GM23338 (cell line): ENCODE results near the gene DCUN1D2. TPM values are rescaled to one million over a fixed set of nuclear protein-coding genes. Genes with fewer than 3 reads are reported as not detected.

Experiments used
- ATAC-seq: fragments of 200-7000 bp; cut with Tn5 transposase; 3 replicates; pipeline ENCODE4 v1.9.1; 2020
- DNase-seq: peaks from one replicate; pipeline ENCODE4 v3.0.0-alpha.2; 2015; ENCODE audit warnings: low spot score
- H2AFZ ChIP-seq: fragments of 200-600 bp; sonication (generic); 2 replicates; pipeline ENCODE4 v1.8.0; 2016; ENCODE audit warnings: antibody characterized with exemption, mild to moderate bottlenecking, moderate library complexity
- H3F3A ChIP-seq: fragments of 200-600 bp; sonication (generic); replicated peaks from 2 replicates; pipeline ENCODE4 v1.8.0; 2017; ENCODE audit warnings: antibody characterized with exemption, mixed run types, low read depth
- H3K27ac ChIP-seq: fragments of 200-600 bp; sonication (generic); 2 replicates; pipeline ENCODE4 v1.6.1; 2016; ENCODE audit warnings: low read depth
- H3K27me3 ChIP-seq: fragments of 200-600 bp; sonication (generic); 2 replicates; pipeline ENCODE4 v1.8.0; 2016; ENCODE audit warnings: mild to moderate bottlenecking, mixed run types, moderate library complexity; ENCODE audit not compliant: insufficient read depth
- H3K36me3 ChIP-seq: fragments of 200-600 bp; sonication (generic); 2 replicates; pipeline ENCODE4 v1.8.0; 2016; ENCODE audit warnings: mild to moderate bottlenecking; ENCODE audit not compliant: insufficient read depth
- H3K4me1 ChIP-seq: fragments of 200-600 bp; sonication (generic); 2 replicates; pipeline ENCODE4 v1.8.0; 2016; ENCODE audit warnings: mild to moderate bottlenecking, moderate library complexity; ENCODE audit not compliant: insufficient read depth
- H3K4me2 ChIP-seq: fragments of 200-600 bp; sonication (generic); 2 replicates; pipeline ENCODE4 v1.7.1; 2017; ENCODE audit warnings: mixed run types
- H3K4me3 ChIP-seq: fragments of 200-600 bp; sonication (generic); 2 replicates; pipeline ENCODE4 v1.6.1; 2016; ENCODE audit warnings: mixed run types
- H3K79me2 ChIP-seq: fragments of 200-600 bp; sonication (generic); replicated peaks from 2 replicates; pipeline ENCODE4 v1.8.0; 2017; ENCODE audit warnings: mild to moderate bottlenecking; ENCODE audit not compliant: insufficient read depth
- H3K9me2 ChIP-seq: fragments of 200-600 bp; sonication (generic); 2 replicates; pipeline ENCODE4 v1.8.0; 2017; ENCODE audit not compliant: insufficient read depth
- H4K20me1 ChIP-seq: fragments of 200-600 bp; sonication (generic); replicated peaks from 2 replicates; pipeline ENCODE4 v1.8.0; 2017; ENCODE audit warnings: mild to moderate bottlenecking; ENCODE audit not compliant: insufficient read depth
- H3K27ac Mint-ChIP-seq: 2 replicates; pipeline ENCODE4 v1.8.0; 2020; ENCODE audit warnings: inconsistent platforms, mild to moderate bottlenecking, moderate library complexity, mixed read lengths
- H3K27me3 Mint-ChIP-seq: 3 replicates; pipeline ENCODE4 v1.8.0; 2022; ENCODE audit warnings: low read depth, mild to moderate bottlenecking, moderate library complexity, mixed read lengths, inconsistent platforms; ENCODE audit not compliant: insufficient read depth, poor library complexity
- H3K36me3 Mint-ChIP-seq: 3 replicates; pipeline ENCODE4 v1.8.0; 2021; ENCODE audit warnings: low read depth, mild to moderate bottlenecking, inconsistent platforms, moderate library complexity, mixed read lengths
- H3K4me1 Mint-ChIP-seq: 3 replicates; pipeline ENCODE4 v1.8.0; 2020; ENCODE audit warnings: mild to moderate bottlenecking, inconsistent platforms, mixed read lengths
- H3K4me3 Mint-ChIP-seq: 3 replicates; pipeline ENCODE4 v1.8.0; 2021; ENCODE audit warnings: moderate library complexity, mild to moderate bottlenecking, inconsistent platforms, mixed read lengths
- H3K9me3 Mint-ChIP-seq: 3 replicates; pipeline ENCODE4 v1.8.0; 2020; ENCODE audit warnings: moderate library complexity, mild to moderate bottlenecking, inconsistent platforms, mixed read lengths
- CTCF ChIP-seq, 2 experiments: fragments of 200-600 bp in 1 of 2; sonication (generic) in 1 of 2; conservative IDR thresholded peaks; 2 replicates each; pipeline versions ENCODE4 v1.5.1 to v1.6.1; 2016 to 2017; ENCODE audit warnings: antibody characterized with exemption in 2 of 2, low read depth in 2 of 2, mild to moderate bottlenecking in 2 of 2, moderate library complexity in 1 of 2
- EZH2 ChIP-seq: fragments of 200-600 bp; sonication (generic); IDR thresholded peaks from one replicate; pipeline ENCODE4 v1.8.0; 2017; ENCODE audit warnings: antibody characterized with exemption, mild to moderate bottlenecking, low read depth; ENCODE audit not compliant: unreplicated experiment
- EZH2phosphoT487 ChIP-seq: fragments of 200-600 bp; sonication (generic); IDR thresholded peaks from one replicate; pipeline ENCODE4 v1.8.1; 2018; ENCODE audit warnings: antibody characterized with exemption; ENCODE audit not compliant: unreplicated experiment
- JUNB ChIP-seq: IDR thresholded peaks from one replicate; pipeline ENCODE4 v1.6.1; 2016; ENCODE audit warnings: antibody characterized with exemption; ENCODE audit not compliant: unreplicated experiment
- NANOG ChIP-seq: IDR thresholded peaks from 2 replicates; pipeline ENCODE4 v1.6.1; 2016; ENCODE audit warnings: antibody characterized with exemption, borderline replicate concordance
- REST ChIP-seq: IDR thresholded peaks from one replicate; pipeline ENCODE4 v1.6.1; 2018; ENCODE audit warnings: antibody characterized with exemption; ENCODE audit not compliant: unreplicated experiment
- STAT1 ChIP-seq: IDR thresholded peaks from one replicate; pipeline ENCODE4 v1.6.1; 2016; ENCODE audit warnings: antibody characterized with exemption; ENCODE audit not compliant: unreplicated experiment
- ZNF114 ChIP-seq: fragments of 250-450 bp; sonication (Bioruptor Pico); IDR thresholded peaks from 2 replicates; pipeline ENCODE4 v1.5.0; 2020; ENCODE audit warnings: mild to moderate bottlenecking, moderate library complexity
- ZNF462 ChIP-seq: fragments of 250-450 bp; sonication (Bioruptor Pico); IDR thresholded peaks from 2 replicates; pipeline ENCODE4 v1.5.0; 2020; ENCODE audit warnings: mild to moderate bottlenecking, moderate library complexity
- polyA plus RNA-seq: library from polyadenylated mRNA; unstranded; fragments of >200 nt; fragmentation: Nextera tagmentation; extraction: Ambion mirVana; gene quantifications from 2 replicates; pipeline ENCODE4 v1.2.1, GENCODE V29; 2016
- total RNA-seq: library from RNA; depleted of rRNA; stranded (reverse); fragments of >200 nt; shearing (Covaris generic); gene quantifications from 2 replicates; pipeline ENCODE4 v1.2.3, GENCODE V29; 2014

The DCUN1D2 gene
- total and polyA plus RNA-seq, 2 experiments from 2014 or later = 12.3 to 38.0 TPM

GRCh38 chr13:113423520-113424163 lies 66.9 kb downstream of the DCUN1D2 start:
- Mint-ChIP-seq H3K4me1 (peaks cover 6% of the 10 kb centered on the region; the same call in 2 of the 3 replicates), H3K36me3 (no peaks in the 10 kb centered on the region), H3K9me3 (no peaks in the 10 kb centered on the region), H3K27ac (no peak overlapping the region), H3K27me3 (peaks cover 15% of the 10 kb centered on the region), H3K4me3 (no peak overlapping the region)
- Histone ChIP-seq H3K27ac (no peak overlapping the region), H3K4me2 (no peak overlapping the region), H3F3A (0 out of 2 replicates have a peak, but pooled peaks cover 6% of the 10 kb centered on the region), H4K20me1 (no peaks in the 10 kb centered on the region), H3K27me3 (no peaks in the 10 kb centered on the region), H3K79me2 (no peaks in the 10 kb centered on the region), H2AFZ (no peak overlapping the region), H3K4me1 (no peaks in the 10 kb centered on the region), H3K9me2 (no peaks in the 10 kb centered on the region), H3K4me3 (no peak overlapping the region), H3K36me3 (no peaks in the 10 kb centered on the region)
- ATAC-seq (no peak), DNase-seq (no peak)
- no peak for TF ChIP-seq EZH2phosphoT487

- Mint-ChIP-seq H3K4me3 (no peak overlapping the region), H3K9me3 (no peaks in the 10 kb centered on the region), H3K27me3 (peaks cover 17% of the 10 kb centered on the region), H3K4me1 (peaks cover 3% of the 10 kb centered on the region; the same call in 1 of the 3 replicates), H3K27ac (no peak overlapping the region), H3K36me3 (no peaks in the 10 kb centered on the region)
- Histone ChIP-seq H3K27me3 (no peaks in the 10 kb centered on the region), H3K79me2 (no peaks in the 10 kb centered on the region), H3K4me2 (no peak overlapping the region), H3K27ac (no peak overlapping the region), H2AFZ (no peak overlapping the region), H3K9me2 (no peaks in the 10 kb centered on the region), H3K4me1 (no peaks in the 10 kb centered on the region), H4K20me1 (no peaks in the 10 kb centered on the region), H3F3A (0 out of 2 replicates have a peak, but pooled peaks cover 6% of the 10 kb centered on the region), H3K4me3 (no peak overlapping the region), H3K36me3 (no peaks in the 10 kb centered on the region)
- DNase-seq = no peak
- ATAC-seq = no peak
- TF ChIP-seq REST = no peak
- TF ChIP-seq JUNB = no peak
- TF ChIP-seq STAT1 = no peak
- TF ChIP-seq ZNF462 (CRISPR knock-in tag) = no peak
- no peak for TF ChIP-seq EZH2
- TF ChIP-seq ZNF114 = no peak
- no peak for TF ChIP-seq NANOG
- TF ChIP-seq CTCF (conservative IDR thresholded peaks at IDR 0.05; ENCODE audit: low read depth in 2 of 2) = no peak
Observed at GRCh38 chr13:113422807-113423519, 67.5 kb downstream of the DCUN1D2 start.
